Measurements from ENCODE around the gene MACROD1.
"Not testable (repeated sequence)": the region's sequence is repeated elsewhere in the genome, so short reads cannot be mapped to it uniquely, and the experiment has no call there.

DNA sequence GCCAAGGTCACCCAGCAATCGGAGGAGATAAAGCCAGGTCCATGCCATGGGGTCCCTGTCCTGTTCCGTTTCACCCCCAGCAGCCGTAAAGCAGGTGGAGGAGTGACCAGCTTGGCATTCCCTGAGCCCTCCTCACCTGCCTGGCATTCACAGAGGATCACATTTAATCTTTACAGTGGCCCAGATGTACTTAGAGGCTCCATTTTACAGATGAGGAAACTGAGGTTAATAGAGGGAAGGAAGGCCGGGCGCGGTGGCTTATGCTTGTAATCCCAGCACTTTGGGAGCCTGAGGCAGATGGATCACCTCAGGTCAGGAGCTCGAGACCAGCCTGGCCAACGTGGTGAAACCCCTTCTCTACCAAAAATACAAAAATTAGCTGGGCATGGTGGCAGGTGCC is 118.5 kb downstream of the MACROD1 start:
- TF ChIP-seq, protein P1, sequence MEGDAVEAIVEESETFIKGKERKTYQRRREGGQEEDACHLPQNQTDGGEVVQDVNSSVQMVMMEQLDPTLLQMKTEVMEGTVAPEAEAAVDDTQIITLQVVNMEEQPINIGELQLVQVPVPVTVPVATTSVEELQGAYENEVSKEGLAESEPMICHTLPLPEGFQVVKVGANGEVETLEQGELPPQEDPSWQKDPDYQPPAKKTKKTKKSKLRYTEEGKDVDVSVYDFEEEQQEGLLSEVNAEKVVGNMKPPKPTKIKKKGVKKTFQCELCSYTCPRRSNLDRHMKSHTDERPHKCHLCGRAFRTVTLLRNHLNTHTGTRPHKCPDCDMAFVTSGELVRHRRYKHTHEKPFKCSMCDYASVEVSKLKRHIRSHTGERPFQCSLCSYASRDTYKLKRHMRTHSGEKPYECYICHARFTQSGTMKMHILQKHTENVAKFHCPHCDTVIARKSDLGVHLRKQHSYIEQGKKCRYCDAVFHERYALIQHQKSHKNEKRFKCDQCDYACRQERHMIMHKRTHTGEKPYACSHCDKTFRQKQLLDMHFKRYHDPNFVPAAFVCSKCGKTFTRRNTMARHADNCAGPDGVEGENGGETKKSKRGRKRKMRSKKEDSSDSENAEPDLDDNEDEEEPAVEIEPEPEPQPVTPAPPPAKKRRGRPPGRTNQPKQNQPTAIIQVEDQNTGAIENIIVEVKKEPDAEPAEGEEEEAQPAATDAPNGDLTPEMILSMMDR (IDR thresholded peaks at IDR 0.05; ENCODE audit: low read depth, low read length) = not testable (repeated sequence)
- not testable (repeated sequence) for TF ChIP-seq MAX (IDR thresholded peaks at IDR 0.05; ENCODE audit: low read depth, low read length); POLR2A (IDR thresholded peaks at IDR 0.05; ENCODE audit: extremely low read depth, insufficient read length); MYC (IDR thresholded peaks at IDR 0.05; ENCODE audit: low read depth, low read length)
